Kidney tubule cell (primary cell): ENCODE measurements around the gene PRDM15.

ENCODE experiments used
- DNase-seq: peaks from one replicate; pipeline ENCODE4 v3.0.0-alpha.2; 2018; ENCODE audit warnings: low spot score

The PRDM15 gene

DNA sequence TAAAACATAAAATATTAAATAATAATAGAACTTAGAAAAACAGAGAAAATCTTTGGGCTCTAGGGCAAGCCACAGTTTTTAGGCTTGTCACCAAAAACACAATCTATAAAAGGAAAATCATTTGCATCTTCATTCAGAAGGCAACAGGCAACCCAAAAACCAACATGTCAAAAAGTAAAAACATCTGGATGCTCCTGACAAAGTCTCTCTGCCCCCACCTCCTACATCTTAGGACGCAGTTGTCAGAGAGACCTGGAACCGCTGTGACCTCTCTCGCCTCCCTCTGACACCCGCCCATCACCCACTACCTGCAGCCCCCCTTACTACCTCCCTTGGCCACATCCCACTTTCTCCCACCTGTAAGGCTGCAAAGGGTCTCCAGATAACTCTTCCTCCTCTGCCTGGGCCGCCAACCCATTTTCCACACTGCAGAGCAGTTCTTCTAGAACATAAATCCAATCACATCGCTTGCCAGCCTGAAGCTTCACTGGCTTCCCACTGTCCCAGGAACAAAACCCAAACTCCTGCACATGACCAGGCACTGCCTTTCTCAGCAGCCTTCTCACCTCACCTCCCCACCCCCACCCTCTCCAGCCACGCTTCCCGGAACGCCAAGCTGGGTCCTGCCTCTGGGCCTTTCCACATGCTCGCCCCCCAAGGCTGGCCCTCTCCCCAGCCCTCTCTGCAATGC lies 14.7 kb downstream of the PRDM15 start:
- no peak for DNase-seq

DNA sequence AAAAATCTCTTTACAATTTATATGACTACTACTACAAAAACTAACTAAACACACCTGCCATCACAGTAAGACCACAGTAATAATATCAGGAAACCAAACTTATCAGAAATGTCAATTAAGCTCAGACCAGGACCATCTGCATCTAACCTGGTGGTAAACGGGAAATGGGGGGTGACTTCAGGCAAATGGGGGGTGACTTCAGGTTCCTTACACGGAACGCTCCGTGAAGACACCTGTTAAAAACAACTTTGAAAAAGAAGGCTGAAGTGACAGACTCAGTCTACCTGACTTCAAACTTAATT lies 15.8 kb downstream of the PRDM15 start:
- DNase-seq, result no peak

DNA sequence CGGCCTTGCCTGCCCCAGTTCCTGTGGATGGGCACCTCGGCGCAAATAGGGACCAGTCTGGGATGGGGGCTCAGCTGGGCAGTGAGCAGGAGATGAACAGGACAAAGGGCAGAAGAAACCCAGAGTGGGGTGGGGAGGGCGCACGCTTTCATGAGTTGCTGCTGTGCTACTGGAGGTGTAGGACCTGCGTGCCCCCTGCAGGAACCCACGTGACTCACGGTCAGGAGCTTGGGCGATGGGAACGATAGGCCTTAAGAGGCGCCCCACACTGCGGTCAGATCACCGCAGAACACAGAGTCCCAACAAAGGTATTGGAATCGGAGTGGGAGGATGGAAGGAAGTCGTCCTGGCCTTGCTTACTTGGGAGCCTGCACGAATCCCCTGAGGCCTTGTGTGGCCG lies 17.2 kb downstream of the PRDM15 start:
- DNase-seq, result no peak

DNA sequence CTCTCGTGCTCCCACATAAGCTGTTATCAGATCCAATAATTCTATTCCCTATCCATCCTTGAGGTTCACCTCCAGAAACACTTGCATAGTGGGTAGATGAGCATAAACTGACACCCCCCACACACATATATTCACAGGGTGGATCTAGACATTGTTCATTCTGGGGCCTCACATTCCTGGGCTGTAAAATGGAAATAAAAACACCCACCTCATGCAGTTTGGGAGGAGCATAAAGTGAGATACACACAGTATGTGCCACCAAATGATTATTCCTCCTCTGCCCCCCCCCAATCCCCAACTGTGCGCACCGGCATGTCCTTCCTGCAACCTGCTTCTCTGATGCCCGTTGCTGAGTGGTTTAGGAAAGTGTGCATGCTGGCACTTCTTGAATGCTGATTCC lies 17.9 kb downstream of the PRDM15 start:
- DNase-seq, result no peak

DNA sequence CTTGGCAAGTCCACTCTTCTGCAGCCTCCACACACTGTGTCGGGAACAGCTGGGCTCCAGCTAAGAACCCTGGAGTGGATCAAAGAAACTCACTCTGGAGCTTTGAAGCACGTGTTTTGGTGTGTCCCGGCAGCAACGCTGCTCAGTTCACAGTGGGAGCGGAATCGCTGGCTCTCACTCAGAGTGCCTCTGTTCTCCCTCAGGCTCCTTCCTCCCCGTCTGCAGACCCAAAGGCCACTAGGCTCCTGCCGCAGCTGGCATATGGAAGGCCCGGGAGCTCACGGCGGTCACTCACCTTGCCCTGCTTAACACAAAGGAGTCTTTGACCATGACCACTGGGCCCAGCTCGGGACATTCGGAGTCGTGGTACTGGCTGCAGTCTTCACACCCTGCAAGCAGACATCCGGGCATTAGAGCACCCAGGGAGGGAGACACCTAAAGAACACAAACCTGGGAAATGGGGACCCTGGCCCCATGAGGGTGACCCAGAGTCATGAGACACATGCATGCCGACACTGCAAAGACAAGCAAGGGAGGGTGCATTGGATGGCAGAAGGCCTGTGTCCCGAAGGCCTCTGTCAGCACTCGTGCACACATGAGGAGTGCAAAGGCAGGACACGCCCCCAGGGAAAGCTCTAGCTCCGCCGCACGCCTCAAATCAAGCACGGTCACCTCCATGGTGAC lies 19.7 kb downstream of the PRDM15 start:
- no peak for DNase-seq

DNA sequence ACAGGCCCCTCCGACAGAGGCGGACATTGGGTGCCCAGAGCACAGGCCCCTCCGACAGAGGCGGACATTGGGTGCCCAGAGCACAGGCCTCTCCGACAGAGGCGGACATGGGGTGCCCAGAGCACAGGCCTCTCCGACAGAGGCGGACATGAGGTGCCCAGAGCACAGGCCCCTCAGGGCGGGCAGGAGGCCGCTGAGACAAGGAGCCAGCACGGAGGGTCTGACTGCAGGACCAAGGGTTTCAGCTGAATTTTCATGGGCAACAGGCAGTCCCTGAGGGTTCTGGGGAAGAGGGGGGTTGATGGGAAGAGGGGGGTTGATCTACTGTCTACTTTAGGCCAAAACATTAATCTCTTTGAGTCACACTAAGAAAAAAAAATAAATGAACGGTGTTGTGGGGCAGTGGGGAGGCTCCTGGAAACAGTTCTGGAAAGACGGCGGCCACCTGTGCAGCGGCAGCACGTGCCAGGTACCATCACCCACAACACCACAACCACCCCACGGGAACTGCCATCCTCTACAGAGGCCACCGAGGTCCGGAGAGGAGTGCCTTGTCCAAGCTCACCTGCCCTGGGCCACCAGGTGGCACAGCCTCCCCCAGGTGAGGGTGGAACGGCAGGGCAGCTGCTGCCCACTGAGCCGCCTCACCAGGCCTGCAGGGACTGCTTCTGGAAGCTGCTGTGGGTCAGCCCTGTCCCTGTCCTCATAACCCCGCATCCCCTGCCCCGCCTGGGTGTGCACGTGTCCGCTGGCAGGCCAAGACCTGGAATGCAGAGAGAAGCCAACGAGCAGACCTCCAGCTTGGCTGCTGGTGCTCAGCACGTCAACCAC lies 20.5 kb downstream of the PRDM15 start:
- DNase-seq, result no peak

DNA sequence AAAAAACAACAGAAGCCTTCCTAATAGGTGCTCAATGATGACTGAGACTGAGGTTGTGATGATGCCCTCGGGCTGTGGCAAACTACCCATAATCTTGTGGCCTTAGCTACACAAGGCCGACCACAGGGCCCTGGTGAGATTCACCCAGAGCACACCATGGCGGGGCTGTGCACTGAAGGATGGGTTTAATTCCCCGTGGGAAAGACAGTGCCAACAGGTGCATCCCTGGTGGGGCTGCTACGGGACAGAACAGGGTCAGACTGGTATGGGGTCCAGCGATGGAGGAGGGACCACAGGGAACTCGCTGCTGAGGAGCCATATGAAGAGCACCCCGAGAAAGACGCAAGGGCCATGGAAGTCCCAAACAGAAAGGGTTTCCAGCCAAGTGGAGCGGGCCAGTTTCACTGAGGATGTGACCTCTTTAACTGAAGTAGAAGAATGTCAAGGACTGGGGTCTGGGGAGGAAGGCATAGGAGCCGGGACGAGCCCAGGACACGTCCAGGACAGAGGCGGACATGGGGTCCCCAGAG lies 21.3 kb downstream of the PRDM15 start:
- no peak for DNase-seq

DNA sequence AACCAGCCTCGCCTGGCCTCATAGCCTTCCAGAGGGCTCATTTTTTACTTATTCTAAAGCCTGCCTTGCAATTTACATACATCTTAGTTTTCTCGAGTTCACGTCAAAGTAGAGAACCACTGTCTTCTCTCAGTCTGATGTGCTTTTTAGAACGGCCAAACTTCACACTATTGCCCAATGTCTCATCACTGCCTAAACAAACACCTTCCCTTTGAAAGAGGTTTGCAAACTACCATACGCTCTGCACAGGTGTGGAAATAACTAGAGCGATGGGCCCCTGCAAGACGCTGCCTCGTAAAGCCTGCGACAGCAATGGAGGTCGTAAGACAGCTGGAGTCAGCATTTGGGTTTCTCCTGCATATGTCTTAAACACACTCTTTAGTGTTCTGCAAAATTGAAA lies 22.6 kb downstream of the PRDM15 start:
- no peak for DNase-seq

DNA sequence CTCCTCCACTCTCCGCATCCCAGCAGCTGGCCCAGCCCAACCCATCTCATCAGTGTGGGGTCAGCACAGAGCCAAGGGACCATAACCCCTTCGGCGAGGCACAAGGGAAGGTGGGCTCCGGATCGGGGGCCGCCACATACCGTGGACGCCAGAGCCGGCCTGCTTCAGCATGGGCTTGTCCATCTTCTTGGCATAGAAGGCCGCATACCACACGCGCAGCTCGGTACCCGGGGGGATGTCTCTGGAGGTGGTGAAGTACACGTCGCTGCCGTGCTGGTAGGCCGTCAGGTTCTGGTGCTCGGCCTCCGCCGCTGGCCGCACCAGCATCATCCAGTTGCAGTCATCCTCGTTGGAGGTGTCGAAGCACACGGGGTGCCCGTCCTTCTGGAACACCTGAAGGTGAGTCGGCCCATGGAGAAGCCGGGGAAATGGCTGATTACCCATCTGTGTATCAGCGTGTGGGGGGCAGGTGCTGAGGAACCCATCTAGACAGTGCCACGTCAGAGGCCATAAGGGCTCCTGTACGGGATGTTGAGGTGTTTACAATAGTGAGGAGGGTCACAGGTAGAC lies 24.6 kb downstream of the PRDM15 start:
- no peak for DNase-seq

DNA sequence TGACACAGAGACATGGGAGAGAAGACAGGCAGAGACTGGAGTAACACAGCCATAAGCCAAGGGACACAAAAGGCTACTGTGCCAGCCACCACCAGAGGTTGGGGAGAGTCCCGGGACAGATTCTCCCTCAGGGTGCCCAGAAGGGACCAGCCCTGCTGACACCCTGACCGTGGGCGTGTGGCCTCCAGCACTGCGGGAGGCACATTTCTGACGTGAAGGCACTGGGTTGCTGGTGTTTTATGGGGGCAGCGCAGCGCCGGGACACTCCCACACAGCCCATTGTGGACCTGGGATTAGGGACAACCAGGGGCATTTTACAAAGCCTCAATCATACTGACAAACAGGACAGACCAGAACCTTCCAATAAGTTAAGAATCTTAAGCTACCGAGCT lies 26.2 kb downstream of the PRDM15 start:
- no peak for DNase-seq

DNA sequence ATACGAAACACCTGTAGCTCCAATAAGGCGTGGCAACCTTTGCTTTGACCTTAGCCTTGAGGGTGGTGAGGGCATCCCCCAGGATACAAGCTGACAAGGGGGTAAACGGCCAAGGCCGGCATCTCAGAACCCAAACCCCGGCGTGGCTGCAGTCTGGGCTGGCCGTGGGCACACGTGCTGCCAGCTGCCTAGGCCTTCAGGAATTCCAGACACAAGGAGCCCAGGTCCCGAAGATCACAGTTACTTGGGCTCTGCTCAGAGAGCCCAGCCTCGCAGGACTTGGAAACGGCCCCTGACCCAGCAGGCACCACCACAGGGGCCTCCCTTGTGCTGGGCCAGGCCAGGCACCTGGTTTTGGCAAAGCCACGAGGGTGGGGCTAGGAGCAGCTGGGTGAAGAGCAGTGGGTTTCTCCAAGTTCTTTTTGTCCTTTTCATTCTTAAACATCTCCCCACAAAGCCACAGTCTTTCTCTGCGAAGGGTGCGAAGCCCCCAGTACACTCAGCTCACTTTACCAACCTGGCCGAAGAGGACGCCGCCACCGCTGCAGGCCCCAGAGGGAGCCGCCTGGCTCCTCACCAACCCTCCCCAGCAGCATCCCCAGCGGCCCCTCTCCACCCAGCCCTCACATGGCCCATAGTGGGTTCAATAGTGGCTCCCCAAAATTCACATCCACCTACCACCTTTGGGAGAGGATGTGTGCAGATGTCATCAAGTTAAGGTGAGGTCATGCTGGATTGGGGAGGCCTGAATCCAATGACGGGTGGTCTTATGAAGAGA lies 26.8 kb downstream of the PRDM15 start:
- DNase-seq, result no peak

DNA sequence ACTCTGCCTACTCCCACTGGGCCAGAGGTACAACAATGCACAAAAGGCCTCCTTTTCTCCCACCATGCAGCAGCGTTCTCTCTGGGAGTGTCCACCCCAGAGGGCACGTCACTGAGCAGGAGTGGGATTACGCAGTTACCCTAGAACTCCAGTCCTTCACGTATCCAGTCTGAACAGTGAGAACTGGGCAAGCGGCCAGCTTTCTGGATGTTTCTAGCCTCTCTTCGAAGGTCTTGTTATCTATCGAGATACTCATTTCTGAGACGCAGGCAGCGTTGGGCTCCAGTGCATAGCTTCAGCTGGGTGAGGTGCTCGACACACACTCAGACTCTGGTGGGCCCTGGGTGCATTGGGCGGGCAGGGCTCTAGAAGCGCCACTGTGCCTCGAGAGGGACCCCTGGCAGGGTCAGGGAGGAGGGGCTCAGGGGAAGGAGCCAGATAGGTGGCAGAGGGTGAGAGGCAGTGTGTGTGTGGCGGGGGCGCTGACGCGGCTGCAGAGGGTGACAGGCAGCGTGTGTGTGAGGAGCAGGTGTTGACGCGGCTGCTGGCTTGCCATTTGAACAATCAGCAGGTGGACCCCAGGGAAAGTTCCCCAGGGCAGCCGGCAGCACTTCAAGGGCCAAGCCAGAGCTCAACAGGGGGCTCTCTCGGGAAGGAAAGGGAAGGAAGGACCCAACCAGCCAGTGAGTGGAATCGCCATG lies 27.9 kb downstream of the PRDM15 start:
- no peak for DNase-seq

DNA sequence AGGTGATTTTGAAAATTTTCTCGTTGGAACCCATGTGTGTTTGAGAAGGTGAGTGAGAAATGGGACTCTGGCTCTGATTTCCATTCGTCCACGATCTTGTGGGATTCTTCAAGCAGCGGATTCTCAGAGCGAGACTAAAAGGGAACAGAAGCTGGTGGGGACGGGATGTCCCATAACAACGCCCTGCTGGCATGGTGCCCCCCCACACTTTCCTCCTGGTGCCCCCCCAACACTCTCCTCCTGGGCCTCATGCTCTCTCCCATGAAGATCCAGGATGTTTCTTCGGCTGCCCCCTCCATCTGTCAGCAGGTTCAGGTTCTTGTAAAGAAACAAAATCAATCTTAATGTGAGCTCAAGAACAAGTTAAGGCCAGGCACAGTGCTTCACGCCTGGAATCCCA lies 29.1 kb downstream of the PRDM15 start:
- DNase-seq, result no peak

DNA sequence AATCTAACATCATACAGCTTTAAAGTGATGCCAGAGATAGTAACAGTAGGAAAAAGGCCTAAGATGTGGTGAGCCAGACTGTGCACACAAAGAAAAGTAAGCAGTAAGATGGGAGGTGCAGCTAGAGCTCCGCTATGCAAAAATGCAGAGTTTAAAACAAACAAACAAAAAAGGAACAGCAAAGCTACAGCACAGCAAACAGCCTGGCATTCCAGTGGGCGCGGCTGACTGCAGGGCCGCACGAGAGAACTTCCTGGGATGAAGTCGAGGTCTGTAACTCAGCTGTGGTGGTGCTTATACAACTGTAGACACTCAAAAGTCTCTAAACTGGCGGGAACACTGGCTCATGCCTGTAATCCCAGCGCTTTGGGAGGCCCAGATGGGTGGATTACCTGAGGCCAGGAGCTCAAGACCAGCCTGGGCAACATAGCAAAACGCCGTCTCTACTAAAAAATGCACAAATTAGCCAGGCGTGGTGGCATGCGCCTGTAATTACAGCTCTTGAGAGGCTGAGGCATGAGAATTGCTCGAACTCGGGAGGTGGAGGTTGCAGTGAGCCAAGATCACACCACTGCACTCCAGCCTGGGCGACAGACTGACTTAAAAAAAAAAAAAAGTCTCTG lies 30.1 kb downstream of the PRDM15 start:
- no peak for DNase-seq

DNA sequence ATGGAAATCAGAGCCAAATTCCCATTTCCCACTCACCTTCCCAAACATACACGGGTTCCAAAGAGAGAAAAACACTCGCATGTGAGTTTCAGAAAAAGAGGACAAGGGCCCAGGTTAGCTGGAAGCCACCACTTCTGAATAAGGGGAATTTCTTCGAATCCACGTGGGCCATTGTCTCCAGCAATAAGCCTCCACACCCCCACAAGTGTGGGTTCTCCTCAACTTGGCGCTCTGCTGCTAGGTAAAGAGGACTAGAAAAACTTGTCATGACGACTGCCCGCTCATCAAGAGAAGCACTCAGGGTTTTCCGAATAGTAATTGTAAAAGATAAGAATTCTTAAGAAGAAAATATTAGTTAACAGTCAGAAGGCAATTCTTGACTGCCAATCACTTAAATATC lies 30.6 kb downstream of the PRDM15 start:
- no peak for DNase-seq

DNA sequence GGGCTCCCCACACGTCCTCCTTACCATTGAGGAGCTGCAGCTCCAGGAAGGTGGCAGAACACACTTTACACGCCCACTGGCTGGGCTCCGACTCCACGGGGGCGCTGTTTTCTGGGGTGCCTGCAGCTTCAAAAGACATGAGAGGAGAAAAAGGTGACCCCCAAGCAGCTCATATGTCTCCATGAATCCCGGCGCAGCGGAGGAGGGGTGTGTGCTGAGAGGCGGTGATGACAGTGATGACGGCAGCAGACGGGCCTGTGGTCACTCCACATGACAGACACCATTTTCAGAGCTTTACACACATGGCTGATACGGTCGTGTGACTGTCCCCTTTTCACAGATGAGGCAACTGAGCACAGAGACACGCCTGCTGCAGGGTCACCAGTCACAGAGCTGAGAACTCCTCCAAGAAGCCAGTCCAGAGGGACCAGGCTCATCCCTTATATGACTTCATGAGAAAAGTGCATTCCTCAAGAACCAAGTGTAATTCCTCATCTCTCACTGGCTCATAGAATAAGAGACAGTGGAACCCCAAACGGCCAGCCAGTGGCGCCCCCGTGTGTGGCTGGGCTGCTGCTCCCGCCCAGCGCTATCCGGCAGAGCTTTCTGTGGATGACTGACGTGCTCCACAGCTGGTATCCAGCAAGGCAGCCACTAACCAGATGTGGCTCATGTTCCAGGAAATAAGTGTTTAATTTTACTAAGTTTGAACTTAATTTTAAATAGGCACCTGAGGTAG lies 31.9 kb downstream of the PRDM15 start:
- DNase-seq, result no peak

DNA sequence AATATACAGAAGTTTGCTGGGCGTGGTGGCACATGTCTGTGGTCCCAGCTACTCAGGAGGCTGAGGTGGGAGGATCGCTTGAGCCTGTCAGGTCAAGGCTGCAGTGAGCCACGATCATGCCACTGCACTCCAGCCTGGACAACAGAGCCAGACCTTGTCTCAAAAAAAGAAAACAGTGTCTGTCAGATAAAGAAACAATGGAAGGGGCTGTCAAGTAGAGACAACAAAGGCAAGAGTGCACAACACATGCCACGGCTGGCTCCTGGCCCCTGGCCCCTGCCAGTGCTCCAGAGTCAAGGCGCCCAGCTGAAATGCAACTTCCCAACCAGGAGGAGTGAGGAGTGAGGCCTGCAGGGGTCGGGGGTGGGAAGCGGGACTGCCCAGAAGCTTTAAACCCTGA lies 32.6 kb downstream of the PRDM15 start:
- no peak for DNase-seq

DNA sequence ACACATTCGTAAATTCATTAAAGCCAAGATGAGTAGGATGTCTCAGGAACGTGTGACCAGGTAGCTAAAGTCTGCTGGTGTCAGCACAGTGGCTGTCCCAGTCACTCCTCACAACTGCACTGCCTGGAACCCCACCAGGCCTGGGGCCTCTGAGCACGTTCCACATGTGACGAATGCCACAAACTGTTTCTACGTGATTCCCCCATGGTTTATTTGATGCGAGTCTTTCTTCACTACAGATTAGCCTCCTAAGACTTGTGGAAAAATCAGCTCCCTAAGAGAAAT lies 33.2 kb downstream of the PRDM15 start:
- DNase-seq, result no peak

DNA sequence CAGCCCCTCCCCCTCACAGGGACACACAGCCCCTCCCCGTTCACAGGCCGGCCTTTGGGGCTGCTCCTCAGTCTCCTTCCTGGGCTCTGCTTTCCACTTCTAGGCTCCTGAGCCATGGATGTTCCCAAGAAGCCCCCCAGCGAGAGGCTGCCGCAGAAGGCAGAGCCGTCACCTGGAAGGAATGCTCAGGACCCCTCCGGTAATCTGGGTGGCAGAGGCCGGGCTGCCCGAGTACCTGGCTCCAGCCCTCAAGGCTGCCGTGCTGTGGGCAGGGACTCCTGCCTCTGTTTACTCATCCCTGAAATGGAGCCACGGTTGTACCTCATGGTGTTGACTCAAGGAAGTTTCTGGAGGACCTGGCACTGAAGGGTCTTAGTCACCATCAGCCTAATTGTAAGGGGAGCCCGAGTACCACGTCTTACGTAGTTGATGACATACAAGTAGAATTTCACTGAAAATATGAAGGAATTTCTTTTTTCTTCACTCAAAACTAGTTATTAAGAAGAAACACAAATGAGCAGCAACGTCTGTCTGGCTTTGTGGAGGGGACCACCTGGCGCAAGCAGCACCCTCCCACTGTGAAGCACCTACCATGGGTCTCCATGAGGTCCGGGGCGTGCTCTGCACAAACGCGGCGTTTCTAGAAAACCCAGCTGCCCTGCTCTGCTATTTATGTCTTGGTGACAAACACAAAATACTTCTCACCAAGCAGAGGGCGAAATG lies 33.7 kb downstream of the PRDM15 start:
- no peak for DNase-seq

DNA sequence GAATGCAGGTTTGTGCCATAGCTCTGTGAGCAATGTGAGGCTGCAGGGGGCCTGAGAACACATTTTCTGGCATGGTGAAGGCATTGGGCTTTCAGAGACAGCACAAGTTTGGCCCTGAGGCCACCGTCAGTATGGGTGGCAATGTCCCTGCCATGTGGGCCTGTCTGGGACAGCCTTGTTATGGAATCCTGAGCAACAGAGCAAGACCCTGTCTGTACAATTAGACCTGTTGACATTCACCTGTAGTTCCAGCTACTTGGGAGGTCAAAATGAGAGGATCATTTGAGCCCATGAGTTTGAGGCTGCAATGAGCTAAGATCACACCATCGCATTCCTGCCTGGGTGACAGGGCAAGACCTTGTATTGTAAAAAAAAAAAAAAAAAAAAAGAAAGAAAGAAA lies 35.6 kb downstream of the PRDM15 start:
- DNase-seq, result no peak
